ENCODE results near the gene ZBTB11.

- TF ChIP-seq POLR2A (IDR thresholded peaks at IDR 0.05; ENCODE audit: low read depth, low read length) (no peak), EZH2 (IDR thresholded peaks at IDR 0.05; ENCODE audit: borderline replicate concordance, low read depth, low read length, severe bottlenecking) (no peak), MAX (IDR thresholded peaks at IDR 0.05; ENCODE audit: insufficient read depth, insufficient read length) (no peak), POLR2AphosphoS5 (IDR thresholded peaks at IDR 0.05; ENCODE audit: insufficient read depth, low read depth, low read length) (no peak), MYC (IDR thresholded peaks at IDR 0.05; ENCODE audit: low read depth, low read length) (no peak), FOS (IDR thresholded peaks at IDR 0.05; ENCODE audit: borderline replicate concordance, insufficient read depth, low read length) (no peak)
- TF ChIP-seq, protein P1, sequence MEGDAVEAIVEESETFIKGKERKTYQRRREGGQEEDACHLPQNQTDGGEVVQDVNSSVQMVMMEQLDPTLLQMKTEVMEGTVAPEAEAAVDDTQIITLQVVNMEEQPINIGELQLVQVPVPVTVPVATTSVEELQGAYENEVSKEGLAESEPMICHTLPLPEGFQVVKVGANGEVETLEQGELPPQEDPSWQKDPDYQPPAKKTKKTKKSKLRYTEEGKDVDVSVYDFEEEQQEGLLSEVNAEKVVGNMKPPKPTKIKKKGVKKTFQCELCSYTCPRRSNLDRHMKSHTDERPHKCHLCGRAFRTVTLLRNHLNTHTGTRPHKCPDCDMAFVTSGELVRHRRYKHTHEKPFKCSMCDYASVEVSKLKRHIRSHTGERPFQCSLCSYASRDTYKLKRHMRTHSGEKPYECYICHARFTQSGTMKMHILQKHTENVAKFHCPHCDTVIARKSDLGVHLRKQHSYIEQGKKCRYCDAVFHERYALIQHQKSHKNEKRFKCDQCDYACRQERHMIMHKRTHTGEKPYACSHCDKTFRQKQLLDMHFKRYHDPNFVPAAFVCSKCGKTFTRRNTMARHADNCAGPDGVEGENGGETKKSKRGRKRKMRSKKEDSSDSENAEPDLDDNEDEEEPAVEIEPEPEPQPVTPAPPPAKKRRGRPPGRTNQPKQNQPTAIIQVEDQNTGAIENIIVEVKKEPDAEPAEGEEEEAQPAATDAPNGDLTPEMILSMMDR (IDR thresholded peaks at IDR 0.05; ENCODE audit: extremely low read depth in 1 of 2, insufficient read depth in 1 of 2, low read depth in 1 of 2, low read length in 2 of 2) = no peak
Measured at GRCh38 chr3:101690972-101691371, 14.0 kb upstream of the ZBTB11 start.

All from endothelial cell of umbilical vein (primary cell).